ENCODE data around the gene CDC42EP3. TPM values are rescaled to one million over a fixed set of nuclear protein-coding genes. Genes with fewer than 3 reads are reported as not detected.

The CDC42EP3 gene
- total RNA-seq, 2 donors from 2014 or later = 42.2 to 57.4 TPM

- Histone ChIP-seq H3K27me3 (replicated peaks; ENCODE audit: insufficient read depth) (no peaks in the 10 kb centered on the region), H3K9me3 (no peaks in the 10 kb centered on the region), H3K4me3 (no peak overlapping the region), H3K4me1 (ENCODE audit: control insufficient read depth in 1 of 2, low read depth in 2 of 2) (no peaks in the 10 kb centered on the region), H3K27ac (no peak overlapping the region), H3K36me3 (no peaks in the 10 kb centered on the region)
- DNase-seq (ENCODE audit: low spot score) = no peak
- no peak for ATAC-seq (ENCODE audit: insufficient number of reproducible peaks, low FRiP score, low read depth)
- no peak for TF ChIP-seq CTCF (IDR thresholded peaks at IDR 0.05)
Measured at GRCh38 chr2:37711831-37712230, 40.4 kb upstream of the CDC42EP3 start.

DNA sequence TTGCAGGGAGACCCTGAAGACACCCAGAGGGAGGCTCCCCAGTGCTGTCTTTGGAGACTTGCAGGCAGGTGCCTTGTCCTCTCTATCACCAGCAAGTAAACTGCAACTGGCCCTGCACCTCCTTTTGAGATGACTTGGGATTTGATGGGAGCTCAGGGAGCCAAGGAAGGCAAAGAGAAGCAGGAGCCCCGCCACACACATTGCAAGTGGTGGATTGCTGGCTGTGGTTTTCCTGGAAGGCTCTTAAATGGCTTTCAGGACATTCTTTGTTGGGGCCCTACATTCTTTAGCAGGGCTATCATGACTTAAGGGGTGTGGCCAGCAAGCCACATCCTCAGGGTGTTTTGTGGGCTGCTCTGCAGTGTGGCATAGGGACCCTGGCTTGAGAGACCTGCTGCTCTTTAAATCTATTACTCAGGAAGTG is 39.9 kb upstream of the CDC42EP3 start:
- DNase-seq (ENCODE audit: low spot score) (no peak), ATAC-seq (ENCODE audit: insufficient number of reproducible peaks, low FRiP score, low read depth) (no peak)
- Histone ChIP-seq H3K4me3 (no peak overlapping the region), H3K36me3 (no peaks in the 10 kb centered on the region), H3K4me1 (ENCODE audit: control insufficient read depth in 1 of 2, low read depth in 2 of 2) (no peaks in the 10 kb centered on the region), H3K27me3 (replicated peaks; ENCODE audit: insufficient read depth) (no peaks in the 10 kb centered on the region), H3K9me3 (no peaks in the 10 kb centered on the region), H3K27ac (no peak overlapping the region)
- no peak for TF ChIP-seq CTCF (IDR thresholded peaks at IDR 0.05)

DNA sequence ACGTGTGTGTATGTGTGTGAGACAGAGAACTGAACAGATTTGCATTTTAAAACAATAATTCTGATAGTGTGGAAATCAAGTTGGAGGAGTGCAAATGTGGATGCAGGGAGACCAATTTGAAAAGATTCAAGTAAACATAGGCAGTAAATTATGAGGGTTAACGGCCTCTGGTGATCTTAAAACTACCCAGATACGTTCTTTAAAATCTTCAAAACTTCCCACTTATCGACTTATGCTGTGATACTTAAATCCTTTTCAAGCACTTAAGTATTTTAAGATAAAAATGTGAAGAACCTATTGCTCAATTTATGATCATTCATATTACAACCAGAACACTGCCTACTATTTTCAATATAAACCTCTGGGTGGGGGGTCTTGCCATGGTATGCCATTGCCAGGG is 37.7 kb upstream of the CDC42EP3 start:
- ATAC-seq (ENCODE audit: insufficient number of reproducible peaks, low FRiP score, low read depth) = no peak
- no peak for TF ChIP-seq CTCF (IDR thresholded peaks at IDR 0.05)
- H3K27me3 ChIP-seq (replicated peaks; ENCODE audit: insufficient read depth) = no peaks in the 10 kb centered on the region

GRCh38 chr2:37708146-37708545 is 36.7 kb upstream of the CDC42EP3 start:
- TF ChIP-seq CTCF (IDR thresholded peaks at IDR 0.05) = no peak
- Histone ChIP-seq H3K27me3 (replicated peaks; ENCODE audit: insufficient read depth) (no peaks in the 10 kb centered on the region), H3K4me1 (ENCODE audit: control insufficient read depth in 1 of 2, low read depth in 2 of 2) (no peaks in the 10 kb centered on the region), H3K9me3 (no peaks in the 10 kb centered on the region), H3K36me3 (no peaks in the 10 kb centered on the region), H3K4me3 (no peak overlapping the region), H3K27ac (no peak overlapping the region)
- no peak for DNase-seq (ENCODE audit: low spot score)
- ATAC-seq (ENCODE audit: insufficient number of reproducible peaks, low FRiP score, low read depth) = no peak

More for the DNA sequence above, 37.7 kb upstream of the CDC42EP3 start:
- Histone ChIP-seq H3K27ac (no peak overlapping the region), H3K4me1 (ENCODE audit: control insufficient read depth in 1 of 2, low read depth in 2 of 2) (no peaks in the 10 kb centered on the region), H3K36me3 (no peaks in the 10 kb centered on the region), H3K9me3 (no peaks in the 10 kb centered on the region), H3K4me3 (no peak overlapping the region)
- DNase-seq (ENCODE audit: low spot score) = no peak

- DNase-seq (ENCODE audit: low spot score) = no peak
- no peak for TF ChIP-seq CTCF (IDR thresholded peaks at IDR 0.05)
- no peak overlapping the region for H3K27ac ChIP-seq
Measured at GRCh38 chr2:37707393-37707792, 36.0 kb upstream of the CDC42EP3 start.

More at GRCh38 chr2:37707393-37707792, 36.0 kb upstream of the CDC42EP3 start:
- Histone ChIP-seq H3K9me3 (no peaks in the 10 kb centered on the region), H3K36me3 (no peaks in the 10 kb centered on the region), H3K27me3 (replicated peaks; ENCODE audit: insufficient read depth) (no peaks in the 10 kb centered on the region), H3K4me3 (no peak overlapping the region), H3K4me1 (ENCODE audit: control insufficient read depth in 1 of 2, low read depth in 2 of 2) (no peaks in the 10 kb centered on the region)
- no peak for ATAC-seq (ENCODE audit: insufficient number of reproducible peaks, low FRiP score, low read depth)

Data from thoracic aorta (tissue), 2 donors.